GM23338 (cell line): ENCODE results near the gene GTF2A1. TPM values are rescaled to one million over a fixed set of nuclear protein-coding genes. Genes with fewer than 3 reads are reported as not detected.

Experiments used
- ATAC-seq: fragments of 200-7000 bp; cut with Tn5 transposase; 3 replicates; pipeline ENCODE4 v1.9.1; 2020
- DNase-seq: peaks from one replicate; pipeline ENCODE4 v3.0.0-alpha.2; 2015; ENCODE audit warnings: low spot score
- H2AFZ ChIP-seq: fragments of 200-600 bp; sonication (generic); 2 replicates; pipeline ENCODE4 v1.8.0; 2016; ENCODE audit warnings: antibody characterized with exemption, mild to moderate bottlenecking, moderate library complexity
- H3F3A ChIP-seq: fragments of 200-600 bp; sonication (generic); replicated peaks from 2 replicates; pipeline ENCODE4 v1.8.0; 2017; ENCODE audit warnings: antibody characterized with exemption, mixed run types, low read depth
- H3K27ac ChIP-seq: fragments of 200-600 bp; sonication (generic); 2 replicates; pipeline ENCODE4 v1.6.1; 2016; ENCODE audit warnings: low read depth
- H3K27me3 ChIP-seq: fragments of 200-600 bp; sonication (generic); 2 replicates; pipeline ENCODE4 v1.8.0; 2016; ENCODE audit warnings: mild to moderate bottlenecking, mixed run types, moderate library complexity; ENCODE audit not compliant: insufficient read depth
- H3K36me3 ChIP-seq: fragments of 200-600 bp; sonication (generic); 2 replicates; pipeline ENCODE4 v1.8.0; 2016; ENCODE audit warnings: mild to moderate bottlenecking; ENCODE audit not compliant: insufficient read depth
- H3K4me1 ChIP-seq: fragments of 200-600 bp; sonication (generic); 2 replicates; pipeline ENCODE4 v1.8.0; 2016; ENCODE audit warnings: mild to moderate bottlenecking, moderate library complexity; ENCODE audit not compliant: insufficient read depth
- H3K4me2 ChIP-seq: fragments of 200-600 bp; sonication (generic); 2 replicates; pipeline ENCODE4 v1.7.1; 2017; ENCODE audit warnings: mixed run types
- H3K4me3 ChIP-seq: fragments of 200-600 bp; sonication (generic); 2 replicates; pipeline ENCODE4 v1.6.1; 2016; ENCODE audit warnings: mixed run types
- H3K79me2 ChIP-seq: fragments of 200-600 bp; sonication (generic); replicated peaks from 2 replicates; pipeline ENCODE4 v1.8.0; 2017; ENCODE audit warnings: mild to moderate bottlenecking; ENCODE audit not compliant: insufficient read depth
- H3K9me2 ChIP-seq: fragments of 200-600 bp; sonication (generic); 2 replicates; pipeline ENCODE4 v1.8.0; 2017; ENCODE audit not compliant: insufficient read depth
- H4K20me1 ChIP-seq: fragments of 200-600 bp; sonication (generic); replicated peaks from 2 replicates; pipeline ENCODE4 v1.8.0; 2017; ENCODE audit warnings: mild to moderate bottlenecking; ENCODE audit not compliant: insufficient read depth
- H3K27ac Mint-ChIP-seq: 2 replicates; pipeline ENCODE4 v1.8.0; 2020; ENCODE audit warnings: inconsistent platforms, mild to moderate bottlenecking, moderate library complexity, mixed read lengths
- H3K27me3 Mint-ChIP-seq: 3 replicates; pipeline ENCODE4 v1.8.0; 2022; ENCODE audit warnings: low read depth, mild to moderate bottlenecking, moderate library complexity, mixed read lengths, inconsistent platforms; ENCODE audit not compliant: insufficient read depth, poor library complexity
- H3K36me3 Mint-ChIP-seq: 3 replicates; pipeline ENCODE4 v1.8.0; 2021; ENCODE audit warnings: low read depth, mild to moderate bottlenecking, inconsistent platforms, moderate library complexity, mixed read lengths
- H3K4me1 Mint-ChIP-seq: 3 replicates; pipeline ENCODE4 v1.8.0; 2020; ENCODE audit warnings: mild to moderate bottlenecking, inconsistent platforms, mixed read lengths
- H3K4me3 Mint-ChIP-seq: 3 replicates; pipeline ENCODE4 v1.8.0; 2021; ENCODE audit warnings: moderate library complexity, mild to moderate bottlenecking, inconsistent platforms, mixed read lengths
- H3K9me3 Mint-ChIP-seq: 3 replicates; pipeline ENCODE4 v1.8.0; 2020; ENCODE audit warnings: moderate library complexity, mild to moderate bottlenecking, inconsistent platforms, mixed read lengths
- CREB1 ChIP-seq: fragments of 250-450 bp; sonication (Bioruptor Pico); IDR thresholded peaks from 2 replicates; pipeline ENCODE4 v1.5.0; 2020; ENCODE audit warnings: low read depth, mild to moderate bottlenecking, moderate library complexity
- CTCF ChIP-seq, 2 experiments: fragments of 200-600 bp in 1 of 2; sonication (generic) in 1 of 2; conservative IDR thresholded peaks; 2 replicates each; pipeline versions ENCODE4 v1.5.1 to v1.6.1; 2016 to 2017; ENCODE audit warnings: antibody characterized with exemption in 2 of 2, low read depth in 2 of 2, mild to moderate bottlenecking in 2 of 2, moderate library complexity in 1 of 2
- ETS1 ChIP-seq: IDR thresholded peaks from 2 replicates; pipeline ENCODE4 v1.6.1; 2016; ENCODE audit warnings: antibody characterized with exemption
- EZH2 ChIP-seq: fragments of 200-600 bp; sonication (generic); IDR thresholded peaks from one replicate; pipeline ENCODE4 v1.8.0; 2017; ENCODE audit warnings: antibody characterized with exemption, mild to moderate bottlenecking, low read depth; ENCODE audit not compliant: unreplicated experiment
- EZH2phosphoT487 ChIP-seq: fragments of 200-600 bp; sonication (generic); IDR thresholded peaks from one replicate; pipeline ENCODE4 v1.8.1; 2018; ENCODE audit warnings: antibody characterized with exemption; ENCODE audit not compliant: unreplicated experiment
- JUNB ChIP-seq: IDR thresholded peaks from one replicate; pipeline ENCODE4 v1.6.1; 2016; ENCODE audit warnings: antibody characterized with exemption; ENCODE audit not compliant: unreplicated experiment
- NANOG ChIP-seq: IDR thresholded peaks from 2 replicates; pipeline ENCODE4 v1.6.1; 2016; ENCODE audit warnings: antibody characterized with exemption, borderline replicate concordance
- POLR2AphosphoS5 ChIP-seq: IDR thresholded peaks from 2 replicates; pipeline ENCODE4 v1.6.1; 2016; ENCODE audit warnings: antibody characterized with exemption, low read depth
- REST ChIP-seq: IDR thresholded peaks from one replicate; pipeline ENCODE4 v1.6.1; 2018; ENCODE audit warnings: antibody characterized with exemption; ENCODE audit not compliant: unreplicated experiment
- STAT1 ChIP-seq: IDR thresholded peaks from one replicate; pipeline ENCODE4 v1.6.1; 2016; ENCODE audit warnings: antibody characterized with exemption; ENCODE audit not compliant: unreplicated experiment
- ZNF331 ChIP-seq: fragments of 250-450 bp; sonication (Bioruptor Pico); IDR thresholded peaks from 2 replicates; pipeline ENCODE4 v1.5.0; 2020; ENCODE audit warnings: low read depth, mild to moderate bottlenecking, moderate library complexity
- polyA plus RNA-seq: library from polyadenylated mRNA; unstranded; fragments of >200 nt; fragmentation: Nextera tagmentation; extraction: Ambion mirVana; gene quantifications from 2 replicates; pipeline ENCODE4 v1.2.1, GENCODE V29; 2016
- total RNA-seq: library from RNA; depleted of rRNA; stranded (reverse); fragments of >200 nt; shearing (Covaris generic); gene quantifications from 2 replicates; pipeline ENCODE4 v1.2.3, GENCODE V29; 2014

GTF2A1 gene
- total and polyA plus RNA-seq, 2 experiments from 2014 or later = 12.1 to 50.6 TPM

- Histone ChIP-seq H3K79me2 (peaks cover 74% of the 10 kb centered on the region), H3K4me1 (peaks cover 6% of the 10 kb centered on the region), H3K27me3 (no peaks in the 10 kb centered on the region), H3K4me2 (no peak overlapping the region), H4K20me1 (peaks cover 13% of the 10 kb centered on the region), H3K27ac (no peak overlapping the region), H3F3A (no peaks in the 10 kb centered on the region), H3K4me3 (no peak overlapping the region), H2AFZ (no peak overlapping the region), H3K9me2 (no peaks in the 10 kb centered on the region), H3K36me3 (peaks cover 31% of the 10 kb centered on the region; the same call in 1 of the 2 replicates)
- Mint-ChIP-seq H3K4me3 (no peak overlapping the region), H3K9me3 (no peaks in the 10 kb centered on the region), H3K4me1 (peaks cover 26% of the 10 kb centered on the region; the same call in 2 of the 3 replicates), H3K27ac (no peak overlapping the region), H3K27me3 (peaks cover 3% of the 10 kb centered on the region), H3K36me3 (peaks cover 78% of the 10 kb centered on the region)
- no peak for ATAC-seq
- TF ChIP-seq CREB1 (CRISPR knock-in tag) (no peak), ZNF331 (CRISPR knock-in tag) (no peak)
- no peak for DNase-seq
Measured at GRCh38 chr14:81206115-81206514, 14.6 kb downstream of the GTF2A1 start.

DNA sequence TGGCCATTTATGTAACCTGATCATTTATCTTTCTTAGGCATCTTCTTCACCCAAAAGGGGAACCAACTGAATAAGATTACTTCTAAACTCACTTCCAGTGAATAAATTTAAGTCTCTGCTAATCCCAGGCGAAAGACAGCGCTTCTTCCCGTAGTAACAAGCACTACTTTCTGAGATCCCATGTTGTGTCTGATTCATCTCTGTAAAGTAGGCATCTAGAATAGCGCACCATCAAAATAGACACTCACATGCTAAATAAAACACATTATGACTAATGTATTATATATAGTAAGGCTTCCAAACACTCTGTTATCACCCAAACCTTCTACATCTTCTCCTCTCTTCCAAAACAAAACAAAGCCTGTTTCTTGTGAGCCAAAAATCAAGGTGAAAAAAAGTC, 15.1 kb downstream of the GTF2A1 start:
- TF ChIP-seq STAT1 = no peak
- TF ChIP-seq NANOG = no peak
- no peak for TF ChIP-seq EZH2phosphoT487
- TF ChIP-seq JUNB = no peak
- no peak for TF ChIP-seq REST
- TF ChIP-seq CREB1 (CRISPR knock-in tag) = no peak
- no peak for TF ChIP-seq ZNF331 (CRISPR knock-in tag)
- no peak for TF ChIP-seq EZH2
- TF ChIP-seq ETS1 = no peak
- TF ChIP-seq POLR2AphosphoS5 = no peak
- TF ChIP-seq CTCF (conservative IDR thresholded peaks at IDR 0.05; ENCODE audit: low read depth in 2 of 2) = no peak

More for the DNA sequence above, 15.1 kb downstream of the GTF2A1 start:
- Mint-ChIP-seq H3K27ac (no peak overlapping the region), H3K4me1 (peaks cover 26% of the 10 kb centered on the region; the same call in 2 of the 3 replicates), H3K4me3 (no peak overlapping the region), H3K9me3 (no peaks in the 10 kb centered on the region), H3K27me3 (peaks cover 3% of the 10 kb centered on the region), H3K36me3 (peaks cover 75% of the 10 kb centered on the region)
- ATAC-seq = no peak
- Histone ChIP-seq H3K9me2 (no peaks in the 10 kb centered on the region), H3K4me1 (peaks cover 6% of the 10 kb centered on the region), H3K27me3 (no peaks in the 10 kb centered on the region), H2AFZ (no peak overlapping the region), H4K20me1 (peaks cover 10% of the 10 kb centered on the region; the same call in 1 of the 2 replicates), H3K27ac (no peak overlapping the region), H3F3A (no peaks in the 10 kb centered on the region), H3K36me3 (peaks cover 36% of the 10 kb centered on the region; the same call in 1 of the 2 replicates), H3K4me3 (no peak overlapping the region), H3K4me2 (no peak overlapping the region), H3K79me2 (peaks cover 73% of the 10 kb centered on the region)
- no peak for DNase-seq
